ENCODE measurements around the gene ELP6. TPM values are rescaled to one million over a fixed set of nuclear protein-coding genes. Genes with fewer than 3 reads are reported as not detected.
A peak's percentile ranks its signal among the peaks of the same experiment; 100 is the strongest.

Gene ELP6
- total and polyA plus RNA-seq, 9 of the 15 experiments (the other 6 are each of a cell fraction or from before 2014, with no cell fraction given), result 76.9 to 198 (median 83.3) TPM

DNA sequence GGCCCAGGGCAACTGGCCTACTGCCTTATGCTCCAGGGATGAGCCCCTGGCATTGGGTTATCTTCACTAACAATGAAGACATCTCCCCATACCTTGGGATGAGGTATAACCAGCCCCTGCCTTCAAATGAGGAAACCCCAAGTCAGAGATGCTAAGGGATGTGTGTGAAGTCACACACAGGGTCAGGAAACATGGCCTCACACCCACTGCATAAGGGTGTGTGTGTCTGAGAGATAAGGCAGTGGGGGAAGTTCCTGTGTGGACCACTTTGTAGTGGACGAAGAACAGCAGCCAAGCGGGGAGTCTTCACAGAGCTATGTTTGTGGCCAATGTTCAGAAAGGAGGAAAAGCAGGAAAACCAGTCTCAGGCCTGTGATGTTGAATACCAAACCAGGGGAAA lies 10.5 kb downstream of the ELP6 start (continued):
- TF ChIP-seq, protein P1, sequence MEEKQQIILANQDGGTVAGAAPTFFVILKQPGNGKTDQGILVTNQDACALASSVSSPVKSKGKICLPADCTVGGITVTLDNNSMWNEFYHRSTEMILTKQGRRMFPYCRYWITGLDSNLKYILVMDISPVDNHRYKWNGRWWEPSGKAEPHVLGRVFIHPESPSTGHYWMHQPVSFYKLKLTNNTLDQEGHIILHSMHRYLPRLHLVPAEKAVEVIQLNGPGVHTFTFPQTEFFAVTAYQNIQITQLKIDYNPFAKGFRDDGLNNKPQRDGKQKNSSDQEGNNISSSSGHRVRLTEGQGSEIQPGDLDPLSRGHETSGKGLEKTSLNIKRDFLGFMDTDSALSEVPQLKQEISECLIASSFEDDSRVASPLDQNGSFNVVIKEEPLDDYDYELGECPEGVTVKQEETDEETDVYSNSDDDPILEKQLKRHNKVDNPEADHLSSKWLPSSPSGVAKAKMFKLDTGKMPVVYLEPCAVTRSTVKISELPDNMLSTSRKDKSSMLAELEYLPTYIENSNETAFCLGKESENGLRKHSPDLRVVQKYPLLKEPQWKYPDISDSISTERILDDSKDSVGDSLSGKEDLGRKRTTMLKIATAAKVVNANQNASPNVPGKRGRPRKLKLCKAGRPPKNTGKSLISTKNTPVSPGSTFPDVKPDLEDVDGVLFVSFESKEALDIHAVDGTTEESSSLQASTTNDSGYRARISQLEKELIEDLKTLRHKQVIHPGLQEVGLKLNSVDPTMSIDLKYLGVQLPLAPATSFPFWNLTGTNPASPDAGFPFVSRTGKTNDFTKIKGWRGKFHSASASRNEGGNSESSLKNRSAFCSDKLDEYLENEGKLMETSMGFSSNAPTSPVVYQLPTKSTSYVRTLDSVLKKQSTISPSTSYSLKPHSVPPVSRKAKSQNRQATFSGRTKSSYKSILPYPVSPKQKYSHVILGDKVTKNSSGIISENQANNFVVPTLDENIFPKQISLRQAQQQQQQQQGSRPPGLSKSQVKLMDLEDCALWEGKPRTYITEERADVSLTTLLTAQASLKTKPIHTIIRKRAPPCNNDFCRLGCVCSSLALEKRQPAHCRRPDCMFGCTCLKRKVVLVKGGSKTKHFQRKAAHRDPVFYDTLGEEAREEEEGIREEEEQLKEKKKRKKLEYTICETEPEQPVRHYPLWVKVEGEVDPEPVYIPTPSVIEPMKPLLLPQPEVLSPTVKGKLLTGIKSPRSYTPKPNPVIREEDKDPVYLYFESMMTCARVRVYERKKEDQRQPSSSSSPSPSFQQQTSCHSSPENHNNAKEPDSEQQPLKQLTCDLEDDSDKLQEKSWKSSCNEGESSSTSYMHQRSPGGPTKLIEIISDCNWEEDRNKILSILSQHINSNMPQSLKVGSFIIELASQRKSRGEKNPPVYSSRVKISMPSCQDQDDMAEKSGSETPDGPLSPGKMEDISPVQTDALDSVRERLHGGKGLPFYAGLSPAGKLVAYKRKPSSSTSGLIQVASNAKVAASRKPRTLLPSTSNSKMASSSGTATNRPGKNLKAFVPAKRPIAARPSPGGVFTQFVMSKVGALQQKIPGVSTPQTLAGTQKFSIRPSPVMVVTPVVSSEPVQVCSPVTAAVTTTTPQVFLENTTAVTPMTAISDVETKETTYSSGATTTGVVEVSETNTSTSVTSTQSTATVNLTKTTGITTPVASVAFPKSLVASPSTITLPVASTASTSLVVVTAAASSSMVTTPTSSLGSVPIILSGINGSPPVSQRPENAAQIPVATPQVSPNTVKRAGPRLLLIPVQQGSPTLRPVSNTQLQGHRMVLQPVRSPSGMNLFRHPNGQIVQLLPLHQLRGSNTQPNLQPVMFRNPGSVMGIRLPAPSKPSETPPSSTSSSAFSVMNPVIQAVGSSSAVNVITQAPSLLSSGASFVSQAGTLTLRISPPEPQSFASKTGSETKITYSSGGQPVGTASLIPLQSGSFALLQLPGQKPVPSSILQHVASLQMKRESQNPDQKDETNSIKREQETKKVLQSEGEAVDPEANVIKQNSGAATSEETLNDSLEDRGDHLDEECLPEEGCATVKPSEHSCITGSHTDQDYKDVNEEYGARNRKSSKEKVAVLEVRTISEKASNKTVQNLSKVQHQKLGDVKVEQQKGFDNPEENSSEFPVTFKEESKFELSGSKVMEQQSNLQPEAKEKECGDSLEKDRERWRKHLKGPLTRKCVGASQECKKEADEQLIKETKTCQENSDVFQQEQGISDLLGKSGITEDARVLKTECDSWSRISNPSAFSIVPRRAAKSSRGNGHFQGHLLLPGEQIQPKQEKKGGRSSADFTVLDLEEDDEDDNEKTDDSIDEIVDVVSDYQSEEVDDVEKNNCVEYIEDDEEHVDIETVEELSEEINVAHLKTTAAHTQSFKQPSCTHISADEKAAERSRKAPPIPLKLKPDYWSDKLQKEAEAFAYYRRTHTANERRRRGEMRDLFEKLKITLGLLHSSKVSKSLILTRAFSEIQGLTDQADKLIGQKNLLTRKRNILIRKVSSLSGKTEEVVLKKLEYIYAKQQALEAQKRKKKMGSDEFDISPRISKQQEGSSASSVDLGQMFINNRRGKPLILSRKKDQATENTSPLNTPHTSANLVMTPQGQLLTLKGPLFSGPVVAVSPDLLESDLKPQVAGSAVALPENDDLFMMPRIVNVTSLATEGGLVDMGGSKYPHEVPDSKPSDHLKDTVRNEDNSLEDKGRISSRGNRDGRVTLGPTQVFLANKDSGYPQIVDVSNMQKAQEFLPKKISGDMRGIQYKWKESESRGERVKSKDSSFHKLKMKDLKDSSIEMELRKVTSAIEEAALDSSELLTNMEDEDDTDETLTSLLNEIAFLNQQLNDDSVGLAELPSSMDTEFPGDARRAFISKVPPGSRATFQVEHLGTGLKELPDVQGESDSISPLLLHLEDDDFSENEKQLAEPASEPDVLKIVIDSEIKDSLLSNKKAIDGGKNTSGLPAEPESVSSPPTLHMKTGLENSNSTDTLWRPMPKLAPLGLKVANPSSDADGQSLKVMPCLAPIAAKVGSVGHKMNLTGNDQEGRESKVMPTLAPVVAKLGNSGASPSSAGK (IDR thresholded peaks at IDR 0.05), result peak; percentile 69
- TF ChIP-seq ZNF740 (CRISPR knock-in tag; IDR thresholded peaks at IDR 0.05) (no peak), ZNF740 (tag; IDR thresholded peaks at IDR 0.05) (no peak), ZNF408 (CRISPR knock-in tag; IDR thresholded peaks at IDR 0.05; ENCODE audit: low read depth) (no peak), L3MBTL2 (IDR thresholded peaks at IDR 0.05) (peak; percentile 83), ETV5 (CRISPR knock-in tag; IDR thresholded peaks at IDR 0.05; ENCODE audit: low read depth) (peak; percentile 72), MIER1 (IDR thresholded peaks at IDR 0.05; ENCODE audit: low read depth) (0 out of 2 replicates have a peak, but pooled peaks have one; percentile 49), POLR2AphosphoS5 (IDR thresholded peaks at IDR 0.05; ENCODE audit: control insufficient read depth, insufficient read depth, low read depth, low read length) (peak; percentile 89), ZNF717 (CRISPR knock-in tag; IDR thresholded peaks at IDR 0.05) (no peak), CBFA2T3 (IDR thresholded peaks at IDR 0.05) (peak; percentile 93), DNMT1 (IDR thresholded peaks at IDR 0.05) (no peak), ESRRB (CRISPR knock-in tag; IDR thresholded peaks at IDR 0.05; ENCODE audit: borderline replicate concordance) (no peak), XRCC3 (IDR thresholded peaks at IDR 0.05) (no peak), KAT7 (CRISPR knock-in tag; IDR thresholded peaks at IDR 0.05; ENCODE audit: borderline replicate concordance) (no peak), BACH1 (tag; IDR thresholded peaks at IDR 0.05) (no peak), ZBTB7A (IDR thresholded peaks at IDR 0.05; ENCODE audit: borderline replicate concordance, control insufficient read depth, low read depth, low read length) (peak; percentile 60; the same call in 1 of the 2 replicates), SETDB1 (IDR thresholded peaks at IDR 0.05; ENCODE audit: low read length) (no peak), ZC3H4 (CRISPR knock-in tag; IDR thresholded peaks at IDR 0.05; ENCODE audit: borderline replicate concordance) (no peak), ZSCAN29 (IDR thresholded peaks at IDR 0.05) (peak; percentile 35; the same call in 1 of the 2 replicates)
